PFSK-1 (cell line): ENCODE measurements around the gene SLC13A5.

Experiments used
- POLR2AphosphoS5 ChIP-seq: IDR thresholded peaks from 2 replicates; pipeline ENCODE4 v1.6.1; 2012; ENCODE audit warnings: low read depth, mild to moderate bottlenecking, control low read depth, low read length, moderate library complexity
- TAF1 ChIP-seq: IDR thresholded peaks from 2 replicates; pipeline ENCODE4 v1.6.1; 2012; ENCODE audit warnings: low read length, control low read depth, borderline replicate concordance; ENCODE audit not compliant: insufficient read depth

GRCh38 chr17:6654841-6655731 lies 58.1 kb downstream of the SLC13A5 start:
- TF ChIP-seq POLR2AphosphoS5 (no peak), TAF1 (no peak)
